Measurements from ENCODE around the gene SLC37A2. TPM values are rescaled to one million over a fixed set of nuclear protein-coding genes. Genes with fewer than 3 reads are reported as not detected.

Gene SLC37A2
- total RNA-seq, 1 donor from 2014 or later, result 0.13 TPM

- intact Hi-C loops (cut with micrococcal nuclease), result no loop called here
- H3K9me3 Mint-ChIP-seq, result no peaks in the 10 kb centered on the region
These were observed 10.0 kb downstream of the SLC37A2 start for GRCh38 chr11:125072961-125073590.

GRCh38 chr11:125073616-125074483, 10.7 kb downstream of the SLC37A2 start:
- DNase-seq (ENCODE audit: low spot score), result no peak
- Mint-ChIP-seq H3K4me1 (ENCODE audit: low read depth) (peaks cover 15% of the 10 kb centered on the region), H3K4me3 (no peak overlapping the region), H3K27ac (no peak overlapping the region), H3K27me3 (ENCODE audit: insufficient read depth) (peaks cover 3% of the 10 kb centered on the region), H3K36me3 (ENCODE audit: low read depth) (no peaks in the 10 kb centered on the region), H3K9me3 (no peaks in the 10 kb centered on the region)
- intact Hi-C loops (cut with micrococcal nuclease), result no loop called here

More at GRCh38 chr11:125072961-125073590, 10.0 kb downstream of the SLC37A2 start:
- DNase-seq (ENCODE audit: low spot score), result no peak
- Mint-ChIP-seq H3K36me3 (ENCODE audit: low read depth) (no peaks in the 10 kb centered on the region), H3K27ac (no peak overlapping the region), H3K27me3 (ENCODE audit: insufficient read depth) (peaks cover 3% of the 10 kb centered on the region), H3K4me3 (no peak overlapping the region), H3K4me1 (ENCODE audit: low read depth) (peaks cover 15% of the 10 kb centered on the region)

DNA sequence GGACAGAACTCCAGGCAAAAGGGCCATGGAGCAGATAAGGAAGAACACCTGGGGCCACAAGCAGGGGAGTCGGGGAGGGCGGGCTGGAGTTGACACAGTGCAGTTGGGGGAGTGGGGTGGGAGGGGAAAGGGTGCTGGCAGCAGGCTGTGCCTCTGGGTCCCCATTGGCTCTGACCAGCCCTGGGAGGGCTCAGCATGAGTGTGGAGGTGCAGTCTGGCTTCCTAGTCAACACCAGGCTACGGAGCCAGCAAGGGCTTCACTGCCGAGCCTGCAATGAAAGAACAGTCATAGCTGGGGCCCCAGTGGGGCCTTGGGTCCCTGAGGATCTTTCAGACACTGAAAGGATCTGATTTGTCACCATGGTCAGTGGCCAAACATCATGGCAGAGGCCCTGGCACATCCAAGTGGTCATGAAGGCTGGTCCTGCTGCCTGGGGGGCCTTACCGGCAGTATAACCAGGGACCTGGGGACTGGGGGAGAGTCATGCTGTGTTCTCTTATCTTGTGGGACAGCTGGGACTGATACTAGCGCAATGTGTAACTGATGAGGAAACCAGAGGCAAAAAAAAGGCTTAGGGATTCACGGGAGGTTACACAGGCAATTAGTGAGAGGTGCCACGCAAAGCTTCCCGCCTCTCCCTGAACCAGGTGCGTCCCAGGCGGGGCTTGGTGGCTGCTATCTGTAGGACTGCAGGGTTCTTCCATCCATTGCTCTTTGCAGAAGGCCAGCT, 11.6 kb downstream of the SLC37A2 start:
- H3K27ac Mint-ChIP-seq, result no peak overlapping the region
- no peaks in the 10 kb centered on the region for H3K27me3 Mint-ChIP-seq (ENCODE audit: insufficient read depth)
- intact Hi-C loops (cut with micrococcal nuclease), result no loop called here
- H3K4me1 Mint-ChIP-seq (ENCODE audit: low read depth), result peaks cover 15% of the 10 kb centered on the region
- H3K9me3 Mint-ChIP-seq, result no peaks in the 10 kb centered on the region
- no peak overlapping the region for H3K4me3 Mint-ChIP-seq
- no peak for DNase-seq (ENCODE audit: low spot score)
- H3K36me3 Mint-ChIP-seq (ENCODE audit: low read depth), result no peaks in the 10 kb centered on the region

GRCh38 chr11:125075242-125075625, 12.1 kb downstream of the SLC37A2 start:
- no peak for DNase-seq (ENCODE audit: low spot score)
- no peak overlapping the region for H3K4me3 Mint-ChIP-seq
- H3K4me1 Mint-ChIP-seq (ENCODE audit: low read depth), result peaks cover 10% of the 10 kb centered on the region
- H3K27me3 Mint-ChIP-seq (ENCODE audit: insufficient read depth), result no peaks in the 10 kb centered on the region
- H3K27ac Mint-ChIP-seq, result no peak overlapping the region
- no peaks in the 10 kb centered on the region for H3K36me3 Mint-ChIP-seq (ENCODE audit: low read depth)
- intact Hi-C loops (cut with micrococcal nuclease), result no loop called here
- no peaks in the 10 kb centered on the region for H3K9me3 Mint-ChIP-seq

- Mint-ChIP-seq H3K4me1 (ENCODE audit: low read depth) (peaks cover 5% of the 10 kb centered on the region), H3K27ac (no peak overlapping the region), H3K27me3 (ENCODE audit: insufficient read depth) (no peaks in the 10 kb centered on the region), H3K4me3 (no peak overlapping the region), H3K36me3 (ENCODE audit: low read depth) (no peaks in the 10 kb centered on the region), H3K9me3 (no peaks in the 10 kb centered on the region)
- intact Hi-C loops (cut with micrococcal nuclease), result no loop called here
- no peak for DNase-seq (ENCODE audit: low spot score)
These were observed 12.8 kb downstream of the SLC37A2 start for GRCh38 chr11:125075900-125076317.

GRCh38 chr11:125076378-125076945, 13.4 kb downstream of the SLC37A2 start:
- no peaks in the 10 kb centered on the region for H3K4me1 Mint-ChIP-seq (ENCODE audit: low read depth)

DNA sequence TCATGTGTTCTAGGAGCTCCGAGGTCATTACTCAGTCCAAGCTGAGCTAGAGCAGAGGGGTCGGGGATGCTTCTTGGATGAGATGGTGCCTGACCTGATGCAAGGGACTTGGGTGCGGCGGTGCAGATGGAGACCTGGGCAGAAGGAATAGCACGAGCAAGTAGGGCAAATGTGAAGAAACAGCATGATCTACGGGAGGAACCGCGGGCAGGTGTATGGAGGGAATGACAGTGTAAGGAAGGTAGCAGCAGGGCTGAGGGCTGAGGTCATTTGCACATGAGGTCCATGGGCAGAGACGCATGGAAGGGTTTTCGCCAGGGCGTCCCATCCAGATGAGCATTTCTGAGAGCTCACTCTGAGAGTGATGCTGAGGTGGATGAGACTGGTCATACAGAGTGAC, 14.9 kb downstream of the SLC37A2 start:
- no peak for DNase-seq (ENCODE audit: low spot score)
- intact Hi-C loops (cut with micrococcal nuclease), result no loop called here
- Mint-ChIP-seq H3K4me3 (no peak overlapping the region), H3K9me3 (no peaks in the 10 kb centered on the region), H3K27me3 (ENCODE audit: insufficient read depth) (no peaks in the 10 kb centered on the region), H3K27ac (no peak overlapping the region), H3K4me1 (ENCODE audit: low read depth) (no peaks in the 10 kb centered on the region), H3K36me3 (ENCODE audit: low read depth) (no peaks in the 10 kb centered on the region)

More at GRCh38 chr11:125076378-125076945, 13.4 kb downstream of the SLC37A2 start:
- no peaks in the 10 kb centered on the region for H3K27me3 Mint-ChIP-seq (ENCODE audit: insufficient read depth)
- no peaks in the 10 kb centered on the region for H3K9me3 Mint-ChIP-seq
- intact Hi-C loops (cut with micrococcal nuclease), result no loop called here
- H3K4me3 Mint-ChIP-seq, result no peak overlapping the region
- DNase-seq (ENCODE audit: low spot score), result no peak
- H3K36me3 Mint-ChIP-seq (ENCODE audit: low read depth), result no peaks in the 10 kb centered on the region
- H3K27ac Mint-ChIP-seq, result no peak overlapping the region

DNA sequence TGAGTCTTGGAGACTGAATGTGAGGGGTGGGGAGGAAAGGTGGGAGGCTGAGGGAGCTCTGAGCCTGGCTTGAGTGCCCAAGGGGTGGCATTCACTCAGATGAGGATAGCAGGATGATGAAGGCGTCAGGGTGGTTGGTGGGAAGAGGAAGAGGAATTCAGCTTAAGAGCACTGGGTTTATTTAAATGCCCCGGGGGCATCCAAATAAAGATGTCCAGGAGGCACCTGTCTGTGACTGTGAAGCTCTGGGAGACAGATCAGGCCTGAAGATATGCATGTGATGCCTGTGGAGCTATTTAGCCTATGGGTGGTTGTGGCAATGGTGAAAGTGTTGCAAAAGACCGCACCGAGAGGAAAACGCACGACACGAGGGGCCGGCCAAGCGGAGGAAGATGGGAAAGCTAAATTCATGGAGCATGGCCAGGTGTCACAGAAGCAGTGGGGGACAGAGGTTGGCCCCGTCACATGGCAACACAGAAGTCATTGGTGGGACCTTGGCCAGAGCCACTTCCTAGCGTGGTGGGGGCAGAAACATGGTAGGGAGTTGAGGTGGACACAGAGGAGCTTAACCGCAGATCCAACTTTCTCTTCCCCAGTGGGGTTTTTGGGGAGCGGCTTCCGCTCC, 15.5 kb downstream of the SLC37A2 start:
- intact Hi-C loops (cut with micrococcal nuclease), result no loop called here
- Mint-ChIP-seq H3K9me3 (no peaks in the 10 kb centered on the region), H3K4me3 (no peak overlapping the region), H3K27me3 (ENCODE audit: insufficient read depth) (no peaks in the 10 kb centered on the region), H3K36me3 (ENCODE audit: low read depth) (no peaks in the 10 kb centered on the region), H3K27ac (no peak overlapping the region), H3K4me1 (ENCODE audit: low read depth) (no peaks in the 10 kb centered on the region)
- DNase-seq (ENCODE audit: low spot score), result no peak

DNA sequence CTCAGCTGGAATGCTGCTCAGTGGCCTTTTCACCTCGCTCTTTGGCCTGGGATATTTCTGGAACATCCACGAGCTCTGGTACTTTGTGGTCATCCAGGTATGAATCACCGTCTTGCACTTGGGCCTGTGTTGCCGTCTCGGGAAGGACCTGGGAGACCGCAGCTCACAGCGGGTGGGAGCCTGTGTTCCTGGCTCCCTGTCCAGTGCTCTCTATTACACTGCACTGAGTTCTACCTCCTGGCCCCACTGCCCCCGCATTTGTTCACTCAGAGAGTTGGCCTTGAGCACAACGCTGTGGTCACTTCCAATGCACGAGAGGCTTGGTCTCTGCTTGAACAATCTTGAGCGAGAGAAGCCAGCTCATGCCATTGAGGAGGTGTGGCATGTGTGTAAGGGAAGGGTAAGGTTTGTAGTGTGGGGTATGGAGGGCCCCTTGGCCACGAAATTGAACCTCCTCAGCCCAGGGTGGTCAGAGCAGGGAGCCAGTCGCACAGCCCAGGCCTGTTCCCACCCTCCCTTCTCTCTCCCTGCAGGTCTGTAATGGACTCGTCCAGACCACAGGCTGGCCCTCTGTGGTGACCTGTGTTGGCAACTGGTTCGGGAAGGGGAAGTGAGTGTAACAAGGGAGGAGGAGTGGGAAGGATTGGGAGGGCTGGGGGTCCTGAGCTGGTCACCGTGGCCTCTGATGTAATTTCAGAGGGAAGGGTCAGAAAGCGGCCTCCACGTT, 16.2 kb downstream of the SLC37A2 start:
- no peaks in the 10 kb centered on the region for H3K4me1 Mint-ChIP-seq (ENCODE audit: low read depth)
- DNase-seq (ENCODE audit: low spot score), result no peak
- no peak overlapping the region for H3K27ac Mint-ChIP-seq
- no peaks in the 10 kb centered on the region for H3K27me3 Mint-ChIP-seq (ENCODE audit: insufficient read depth)
- no peaks in the 10 kb centered on the region for H3K9me3 Mint-ChIP-seq
- intact Hi-C loops (cut with micrococcal nuclease), result no loop called here
- no peaks in the 10 kb centered on the region for H3K36me3 Mint-ChIP-seq (ENCODE audit: low read depth)
- H3K4me3 Mint-ChIP-seq, result no peak overlapping the region

GRCh38 chr11:125079878-125080530, 16.9 kb downstream of the SLC37A2 start:
- Mint-ChIP-seq H3K4me1 (ENCODE audit: low read depth) (no peaks in the 10 kb centered on the region), H3K9me3 (no peaks in the 10 kb centered on the region)
- DNase-seq (ENCODE audit: low spot score), result no peak

GRCh38 chr11:125080531-125080911, 17.4 kb downstream of the SLC37A2 start:
- H3K4me1 Mint-ChIP-seq (ENCODE audit: low read depth), result no peaks in the 10 kb centered on the region
- H3K36me3 Mint-ChIP-seq (ENCODE audit: low read depth), result no peaks in the 10 kb centered on the region
- no peak for DNase-seq (ENCODE audit: low spot score)
- H3K4me3 Mint-ChIP-seq, result no peak overlapping the region
- intact Hi-C loops (cut with micrococcal nuclease), result no loop called here
- H3K27ac Mint-ChIP-seq, result no peak overlapping the region
- no peaks in the 10 kb centered on the region for H3K27me3 Mint-ChIP-seq (ENCODE audit: insufficient read depth)
- no peaks in the 10 kb centered on the region for H3K9me3 Mint-ChIP-seq

More at GRCh38 chr11:125079878-125080530, 16.9 kb downstream of the SLC37A2 start:
- H3K27ac Mint-ChIP-seq, result no peak overlapping the region
- H3K27me3 Mint-ChIP-seq (ENCODE audit: insufficient read depth), result no peaks in the 10 kb centered on the region
- no peak overlapping the region for H3K4me3 Mint-ChIP-seq
- H3K36me3 Mint-ChIP-seq (ENCODE audit: low read depth), result no peaks in the 10 kb centered on the region
- intact Hi-C loops (cut with micrococcal nuclease), result no loop called here

Measured in activated T-helper 1 cell treated with anti-CD3 and anti-CD28 coated beads, Interleukin-12 subunit alpha, Interleukin-12 subunit beta, Interleukin-2, Interleukin-4 antibody, amounts not matched to agents 30 ng/mL and 10 ng/mL and 1 ng/mL, durations not matched to agents 14 hours and 24 hours and 36 hours (primary cell).